Memory B cell (primary cell): Measurements from ENCODE around the gene KCNK17.

ENCODE experiments used
- ATAC-seq: fragments of 150-1000 bp; cut with Tn5 transposase; 2 replicates; pipeline ENCODE4 v1.10.0; 2021; ENCODE audit warnings: low read depth, mild to moderate bottlenecking, moderate library complexity
- DNase-seq, 2 donors: peaks; one replicate each; pipeline ENCODE4 v3.0.0; 2022; ENCODE audit warnings: low spot score in 2 of 2
- H3K27ac Mint-ChIP-seq: one replicate; pipeline ENCODE4 v1.8.0; 2022; ENCODE audit warnings: mild to moderate bottlenecking, moderate library complexity, mixed read lengths
- H3K27me3 Mint-ChIP-seq: one replicate; pipeline ENCODE4 v1.8.0; 2022; ENCODE audit warnings: mixed read lengths
- H3K36me3 Mint-ChIP-seq: one replicate; pipeline ENCODE4 v1.8.0; 2022; ENCODE audit warnings: mild to moderate bottlenecking, mixed read lengths
- H3K4me1 Mint-ChIP-seq: one replicate; pipeline ENCODE4 v1.8.0; 2022; ENCODE audit warnings: mixed read lengths
- H3K4me3 Mint-ChIP-seq: one replicate; pipeline ENCODE4 v1.8.0; 2022; ENCODE audit warnings: mild to moderate bottlenecking, moderate library complexity, mixed read lengths
- H3K9me3 Mint-ChIP-seq: one replicate; pipeline ENCODE4 v1.8.0; 2022; ENCODE audit warnings: mixed read lengths

The KCNK17 gene, protein sequence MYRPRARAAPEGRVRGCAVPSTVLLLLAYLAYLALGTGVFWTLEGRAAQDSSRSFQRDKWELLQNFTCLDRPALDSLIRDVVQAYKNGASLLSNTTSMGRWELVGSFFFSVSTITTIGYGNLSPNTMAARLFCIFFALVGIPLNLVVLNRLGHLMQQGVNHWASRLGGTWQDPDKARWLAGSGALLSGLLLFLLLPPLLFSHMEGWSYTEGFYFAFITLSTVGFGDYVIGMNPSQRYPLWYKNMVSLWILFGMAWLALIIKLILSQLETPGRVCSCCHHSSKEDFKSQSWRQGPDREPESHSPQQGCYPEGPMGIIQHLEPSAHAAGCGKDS

DNA sequence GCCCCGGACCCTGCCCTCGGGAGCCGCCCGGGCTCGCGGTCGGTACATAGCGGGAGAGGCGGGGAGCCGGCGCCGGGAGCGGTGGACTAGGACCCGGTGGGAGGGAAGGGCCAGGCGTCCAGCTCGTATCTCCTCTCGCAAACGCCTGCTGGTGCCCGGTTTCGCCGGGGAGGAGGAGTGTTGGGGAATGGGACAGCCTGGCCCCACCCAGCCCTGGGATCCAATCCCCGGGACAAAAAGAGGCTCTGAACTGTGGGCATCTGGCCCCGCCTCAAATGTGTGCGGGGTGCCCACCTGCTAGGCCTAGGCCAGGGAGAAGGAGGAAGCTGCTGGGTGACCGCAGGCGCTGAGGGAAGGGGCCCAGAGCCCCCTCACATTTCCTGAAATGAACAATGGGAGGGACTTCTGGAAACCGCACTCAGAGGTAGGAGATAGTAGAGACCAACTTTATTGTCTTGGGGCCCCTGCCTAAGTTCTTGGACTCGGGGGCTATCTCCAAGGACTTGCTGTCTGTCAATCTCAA lies at the start of gene KCNK17:
KCNK17 (minus strand) TSS at position 147 of the 523 bp plus-strand sequence; CDS start at position 48, 99 bp downstream.
- no peak for DNase-seq
- peak within 1 kb of the TSS; percentile 43 for H3K4me3 Mint-ChIP-seq
- no peak for ATAC-seq
- H3K27ac Mint-ChIP-seq, result no peak within 1 kb of the TSS
- H3K9me3 Mint-ChIP-seq, result no peaks in the 10 kb centered on the region
- H3K4me1 Mint-ChIP-seq, result peaks cover 5% of the 10 kb centered on the region
- H3K36me3 Mint-ChIP-seq, result no peaks in the 10 kb centered on the region
- peaks cover 24% of the 10 kb centered on the region for H3K27me3 Mint-ChIP-seq

DNA sequence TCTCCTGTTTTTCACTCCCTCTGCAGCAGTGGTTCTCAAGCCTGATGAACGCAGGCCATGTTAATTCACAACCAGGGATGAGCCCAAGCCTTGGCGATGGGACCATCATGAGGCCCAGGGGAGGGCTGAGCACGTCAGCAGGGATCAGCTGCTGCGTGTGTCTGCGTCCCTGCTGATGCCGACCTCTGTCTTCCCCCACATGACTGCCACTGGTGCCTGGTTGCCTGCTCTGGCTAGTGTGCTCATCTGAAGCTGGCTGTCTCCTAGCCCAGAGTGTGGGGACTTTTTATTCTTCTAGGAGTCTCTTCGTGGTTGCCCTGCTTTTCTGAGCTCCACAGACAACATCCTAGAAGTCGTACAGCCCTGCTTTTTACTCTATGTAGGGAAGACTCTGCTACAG lies 49.1 kb upstream of the KCNK17 start:
- Mint-ChIP-seq H3K27ac (no peak overlapping the region), H3K4me3 (no peak overlapping the region), H3K4me1 (peaks cover 7% of the 10 kb centered on the region), H3K27me3 (peaks cover 6% of the 10 kb centered on the region), H3K9me3 (no peaks in the 10 kb centered on the region), H3K36me3 (no peaks in the 10 kb centered on the region)
- ATAC-seq (no peak), DNase-seq (no peak)

DNA sequence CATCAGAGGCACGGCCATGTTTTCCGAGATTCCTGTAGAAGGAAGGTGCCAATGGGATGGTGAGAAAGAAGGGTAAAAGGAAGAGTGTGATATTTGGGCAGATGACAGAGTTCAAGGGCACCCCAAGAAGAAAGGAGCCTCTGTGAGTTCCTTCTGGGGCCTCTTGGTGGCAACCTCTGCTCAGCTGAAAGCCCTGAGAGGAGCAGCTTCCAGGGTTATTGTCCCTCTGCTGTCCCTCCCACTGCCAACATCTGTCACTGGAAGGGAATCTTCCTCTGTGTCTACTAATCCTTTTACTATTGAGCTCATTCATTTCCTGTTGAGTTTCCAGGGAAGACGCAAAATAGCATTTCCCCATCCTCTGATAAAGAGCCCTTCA lies 48.3 kb upstream of the KCNK17 start:
- no peak for ATAC-seq
- Mint-ChIP-seq H3K4me3 (no peak overlapping the region), H3K27me3 (peaks cover 6% of the 10 kb centered on the region), H3K9me3 (no peaks in the 10 kb centered on the region), H3K36me3 (no peaks in the 10 kb centered on the region), H3K4me1 (peaks cover 7% of the 10 kb centered on the region), H3K27ac (no peak overlapping the region)
- DNase-seq, result no peak

DNA sequence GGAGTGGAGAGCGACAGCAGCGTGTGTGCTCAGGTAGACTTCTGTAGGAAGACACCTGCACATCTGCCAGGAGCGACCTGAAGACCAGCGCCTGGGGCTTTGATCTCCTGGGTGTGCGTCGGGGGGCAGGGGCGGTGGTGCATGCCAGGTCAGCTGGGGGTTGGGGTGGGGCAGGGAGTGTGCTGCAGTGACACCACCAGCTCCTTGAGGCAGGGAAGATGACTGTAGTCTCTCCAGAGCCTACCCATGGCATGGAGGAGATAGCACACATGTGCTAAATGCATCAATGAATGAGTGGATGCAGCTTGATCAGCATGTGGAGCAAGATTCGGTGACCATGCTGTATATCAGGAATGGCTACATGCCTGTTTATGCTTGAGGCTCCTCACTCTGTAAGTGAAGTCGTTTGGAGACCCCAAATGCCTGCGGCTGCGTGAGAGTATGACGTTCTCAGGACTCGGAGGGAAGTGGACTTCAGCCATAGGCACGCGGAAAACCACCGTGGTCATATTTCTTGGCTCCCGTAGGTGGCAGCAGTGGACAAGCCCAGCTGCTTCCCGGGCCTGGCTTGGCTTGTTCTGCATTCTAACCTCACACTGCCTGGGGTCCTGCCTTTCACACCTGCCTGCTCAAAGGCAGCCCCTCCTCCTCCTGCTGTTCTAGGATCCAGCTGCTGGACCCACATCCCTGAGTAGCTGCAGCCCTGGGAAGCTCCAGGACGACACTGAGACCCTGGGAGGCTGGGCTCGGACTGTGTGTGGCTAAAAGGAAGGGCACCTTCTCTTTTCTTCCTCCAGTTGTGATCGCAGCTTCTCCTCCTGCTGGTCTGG lies 47.7 kb upstream of the KCNK17 start:
- Mint-ChIP-seq H3K4me1 (peaks cover 7% of the 10 kb centered on the region), H3K27ac (no peak overlapping the region), H3K27me3 (peaks cover 10% of the 10 kb centered on the region), H3K36me3 (no peaks in the 10 kb centered on the region), H3K9me3 (no peaks in the 10 kb centered on the region), H3K4me3 (no peak overlapping the region)
- ATAC-seq (peak; percentile 76), DNase-seq (peak; percentile 37 to 59)

DNA sequence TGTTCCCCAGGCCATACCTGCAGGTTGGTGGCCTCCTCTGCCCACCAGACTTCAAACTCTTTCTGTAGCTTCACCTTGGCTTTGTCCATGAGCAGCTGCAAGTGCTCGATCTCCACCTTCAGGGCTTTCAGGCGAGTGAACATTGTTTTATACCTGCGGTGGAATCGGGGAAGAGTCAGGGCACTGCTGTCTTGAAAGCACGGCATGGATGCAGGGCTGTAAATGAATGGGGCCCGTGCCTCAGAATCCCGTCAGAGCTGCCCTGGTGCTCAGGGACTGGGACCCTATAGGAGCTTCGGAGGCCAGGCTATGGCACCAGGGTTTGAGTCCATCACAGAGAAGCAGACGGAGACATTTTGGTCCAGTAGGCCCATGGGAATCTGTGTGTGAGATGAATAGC lies 46.2 kb upstream of the KCNK17 start:
- Mint-ChIP-seq H3K27me3 (peaks cover 7% of the 10 kb centered on the region), H3K27ac (no peak overlapping the region), H3K4me3 (no peak overlapping the region), H3K4me1 (peaks cover 4% of the 10 kb centered on the region), H3K9me3 (no peaks in the 10 kb centered on the region), H3K36me3 (no peaks in the 10 kb centered on the region)
- ATAC-seq (no peak), DNase-seq (no peak)

DNA sequence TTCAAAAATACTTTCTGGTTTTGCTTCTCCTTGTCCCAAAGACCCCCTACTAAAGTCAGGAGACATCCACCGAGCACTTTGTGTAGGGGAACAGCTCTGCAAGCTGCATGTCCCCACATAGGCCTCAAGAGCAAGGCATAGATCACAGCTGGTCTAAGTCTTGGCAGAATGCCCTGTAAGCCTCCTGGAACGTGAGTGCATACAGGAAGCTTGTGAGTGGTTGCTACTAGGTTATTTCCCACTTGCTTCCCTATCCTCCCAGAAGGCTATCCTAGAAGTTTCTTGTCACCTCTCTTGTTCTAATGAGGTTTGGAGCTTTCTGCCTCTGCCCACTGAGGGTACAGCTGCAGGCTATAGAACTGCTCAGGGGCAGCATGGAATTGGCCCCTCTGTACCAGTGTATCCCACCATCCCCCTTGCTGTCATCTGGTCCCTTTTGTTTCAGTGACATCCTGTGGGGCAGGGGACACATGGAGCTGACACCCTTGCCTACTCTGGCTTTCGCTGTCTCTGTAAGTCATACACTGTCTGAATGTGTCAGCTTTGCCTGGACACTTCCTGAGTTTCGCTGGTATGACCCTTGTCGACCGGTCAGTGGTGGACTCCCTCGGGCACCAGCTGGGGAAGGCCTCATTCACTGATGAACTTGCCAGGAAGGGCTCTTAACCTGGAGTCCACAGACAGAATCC lies 43.9 kb upstream of the KCNK17 start:
- ATAC-seq (no peak), DNase-seq (no peak)
- Mint-ChIP-seq H3K27me3 (peaks cover 5% of the 10 kb centered on the region), H3K27ac (no peak overlapping the region), H3K4me1 (peaks cover 4% of the 10 kb centered on the region), H3K36me3 (no peaks in the 10 kb centered on the region), H3K9me3 (no peaks in the 10 kb centered on the region), H3K4me3 (no peak overlapping the region)

DNA sequence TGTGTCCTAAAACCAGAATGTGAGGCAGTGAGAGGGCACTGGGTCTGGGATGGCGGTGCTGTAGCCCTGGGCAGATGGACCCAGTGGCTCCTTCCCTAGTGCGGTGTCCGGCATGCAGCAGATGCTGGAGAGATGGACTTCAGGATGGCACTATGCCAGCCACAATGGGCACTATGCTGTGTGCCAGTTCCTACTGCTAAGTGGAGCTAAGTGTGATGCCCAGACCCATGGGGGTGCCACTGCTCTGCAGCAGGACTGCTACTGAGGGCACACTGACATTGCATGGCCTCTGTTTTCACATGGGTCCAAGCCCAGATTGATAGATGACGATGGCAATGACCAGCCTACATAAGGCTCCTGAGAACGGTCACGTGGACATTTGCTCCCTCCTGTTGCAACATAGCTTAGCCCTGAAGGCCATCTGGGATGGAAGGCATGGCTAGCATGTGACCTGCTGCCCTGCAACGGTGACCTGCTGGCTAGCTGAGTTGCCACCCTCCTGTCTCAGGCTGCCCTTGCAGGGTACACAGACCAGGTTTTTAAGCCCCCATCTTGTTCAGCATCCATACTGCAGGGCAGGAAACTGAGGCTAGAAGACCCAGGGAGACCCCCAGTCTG lies 39.6 kb upstream of the KCNK17 start:
- no peaks in the 10 kb centered on the region for H3K9me3 Mint-ChIP-seq
- no peaks in the 10 kb centered on the region for H3K4me1 Mint-ChIP-seq
- peaks cover 6% of the 10 kb centered on the region for H3K27me3 Mint-ChIP-seq
- H3K4me3 Mint-ChIP-seq, result no peak overlapping the region
- ATAC-seq (no peak), DNase-seq (no peak)
- no peak overlapping the region for H3K27ac Mint-ChIP-seq
- H3K36me3 Mint-ChIP-seq, result no peaks in the 10 kb centered on the region

DNA sequence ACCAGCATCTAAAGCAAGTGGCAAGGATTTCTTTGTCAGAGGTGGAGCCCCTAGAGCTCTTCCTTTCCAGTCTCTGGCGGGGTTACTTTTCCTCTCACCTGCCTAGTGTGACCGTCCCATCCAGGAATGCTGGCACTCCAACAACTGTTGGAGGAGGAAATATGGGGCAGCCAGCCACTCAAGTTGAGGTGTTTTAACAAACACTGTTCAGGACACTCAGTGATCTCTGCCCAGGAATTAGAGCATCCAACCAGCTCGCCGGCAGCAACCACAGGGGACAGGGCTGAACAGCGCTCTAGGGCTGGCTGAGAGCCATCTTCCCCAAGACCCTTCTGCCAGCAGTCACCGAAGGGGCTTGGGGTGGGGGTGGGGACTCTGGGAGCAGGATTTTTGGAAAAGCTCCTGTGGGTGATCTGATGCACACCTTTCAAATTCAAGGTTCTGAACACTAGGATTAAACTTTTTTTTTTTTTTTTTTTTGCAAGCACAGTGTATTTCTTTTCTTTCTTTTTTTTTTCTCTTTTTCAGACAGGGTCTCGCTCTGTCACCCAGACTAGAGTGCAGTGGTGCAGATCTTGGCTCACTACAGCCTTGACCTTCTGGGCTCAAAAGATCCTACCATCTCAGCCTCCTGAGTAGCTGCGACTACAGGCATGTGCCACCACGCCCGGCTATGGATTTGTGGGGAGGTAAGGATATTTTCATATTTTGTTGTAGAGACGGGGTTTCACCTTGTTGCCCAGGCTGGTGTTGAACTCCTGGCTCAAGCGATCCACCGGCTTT lies 36.7 kb upstream of the KCNK17 start:
- Mint-ChIP-seq H3K27me3 (peaks cover 2% of the 10 kb centered on the region), H3K27ac (no peak overlapping the region), H3K4me3 (no peak overlapping the region), H3K36me3 (no peaks in the 10 kb centered on the region), H3K4me1 (no peaks in the 10 kb centered on the region), H3K9me3 (no peaks in the 10 kb centered on the region)
- no peak for DNase-seq
- ATAC-seq, result no peak

DNA sequence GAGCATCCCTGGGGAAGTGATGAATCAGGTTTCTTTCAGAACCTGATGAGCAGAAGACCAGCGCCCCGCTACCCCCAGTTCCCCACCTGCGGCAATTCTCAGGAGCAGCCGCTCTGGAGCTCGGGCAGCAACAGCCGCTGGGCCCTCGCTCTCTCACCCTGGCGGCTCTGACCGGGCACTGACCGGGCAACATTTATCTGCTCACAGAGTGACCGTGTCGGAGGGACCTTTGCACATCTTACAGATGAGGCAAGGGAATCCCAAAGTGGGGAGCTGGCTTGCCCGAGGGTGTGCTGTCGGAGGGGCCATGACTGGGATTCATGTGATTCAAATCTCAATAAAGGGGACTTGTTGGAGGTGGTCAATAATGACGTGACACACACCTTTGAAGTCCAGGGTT lies 34.5 kb upstream of the KCNK17 start:
- Mint-ChIP-seq H3K27me3 (peaks cover 2% of the 10 kb centered on the region), H3K36me3 (peaks cover 4% of the 10 kb centered on the region), H3K9me3 (peaks cover 2% of the 10 kb centered on the region), H3K4me1 (peaks cover 6% of the 10 kb centered on the region), H3K27ac (no peak overlapping the region), H3K4me3 (no peak overlapping the region)
- DNase-seq, result no peak
- ATAC-seq, result no peak

DNA sequence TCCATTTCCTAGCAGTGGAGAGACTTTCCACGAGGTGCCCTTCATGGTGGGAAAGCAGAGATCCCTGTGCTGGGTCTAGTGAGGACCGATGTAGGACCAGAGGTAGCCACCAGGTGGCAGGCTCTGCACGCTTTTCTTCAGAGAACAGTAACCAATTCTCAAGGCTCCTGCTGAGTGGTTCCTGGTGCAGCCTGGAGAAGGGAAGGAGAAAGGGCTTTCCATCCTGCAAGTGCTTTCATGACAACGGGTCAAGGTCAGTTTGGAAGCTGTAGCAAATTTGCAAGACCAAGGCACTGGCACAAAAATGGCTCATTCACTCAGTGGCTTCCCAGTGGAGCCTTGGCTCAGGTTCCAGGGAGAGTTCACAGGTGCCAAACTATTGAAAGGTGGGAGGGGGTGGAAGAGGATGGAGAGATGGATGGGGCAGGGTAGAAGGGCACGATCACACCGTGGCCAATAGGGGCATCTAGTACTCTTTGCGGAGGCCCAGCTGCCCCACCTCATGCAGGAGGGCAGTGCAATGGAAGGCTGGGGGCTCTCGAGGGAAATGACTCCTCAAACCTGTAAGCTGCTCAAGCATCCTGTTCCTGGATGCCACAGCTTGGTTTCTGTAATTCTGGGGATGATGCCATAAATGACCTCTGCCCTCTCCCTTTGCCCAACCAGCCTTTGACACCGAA lies 33.8 kb upstream of the KCNK17 start:
- Mint-ChIP-seq H3K9me3 (peaks cover 2% of the 10 kb centered on the region), H3K4me3 (no peak overlapping the region), H3K27me3 (peaks cover 2% of the 10 kb centered on the region), H3K36me3 (peaks cover 4% of the 10 kb centered on the region), H3K4me1 (peaks cover 12% of the 10 kb centered on the region), H3K27ac (no peak overlapping the region)
- ATAC-seq (peak; percentile 50), DNase-seq (peak; percentile 35 to 61)

DNA sequence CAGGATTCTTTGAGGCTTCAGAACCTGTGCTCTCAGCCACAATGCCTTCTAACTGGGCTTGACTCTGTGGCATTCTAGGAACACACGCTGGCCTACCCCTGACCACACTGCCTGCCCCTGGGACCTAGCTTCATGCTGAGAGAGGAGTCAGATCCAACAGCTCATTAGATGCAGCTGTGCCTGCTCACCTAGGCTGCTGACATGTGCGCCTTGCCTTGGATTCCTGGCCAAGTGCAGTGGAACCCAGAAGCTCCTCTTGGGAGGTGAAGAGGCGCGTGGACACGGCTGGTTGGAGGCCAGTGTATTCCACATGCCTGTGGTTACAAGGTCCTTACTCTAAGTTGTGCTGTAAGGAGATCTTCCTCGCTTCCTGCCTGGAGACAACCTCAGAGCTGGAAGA lies 33.0 kb upstream of the KCNK17 start:
- DNase-seq (no peak), ATAC-seq (no peak)
- Mint-ChIP-seq H3K27ac (no peak overlapping the region), H3K4me1 (peaks cover 15% of the 10 kb centered on the region), H3K4me3 (no peak overlapping the region), H3K36me3 (peaks cover 4% of the 10 kb centered on the region), H3K27me3 (peaks cover 2% of the 10 kb centered on the region), H3K9me3 (peaks cover 2% of the 10 kb centered on the region)

DNA sequence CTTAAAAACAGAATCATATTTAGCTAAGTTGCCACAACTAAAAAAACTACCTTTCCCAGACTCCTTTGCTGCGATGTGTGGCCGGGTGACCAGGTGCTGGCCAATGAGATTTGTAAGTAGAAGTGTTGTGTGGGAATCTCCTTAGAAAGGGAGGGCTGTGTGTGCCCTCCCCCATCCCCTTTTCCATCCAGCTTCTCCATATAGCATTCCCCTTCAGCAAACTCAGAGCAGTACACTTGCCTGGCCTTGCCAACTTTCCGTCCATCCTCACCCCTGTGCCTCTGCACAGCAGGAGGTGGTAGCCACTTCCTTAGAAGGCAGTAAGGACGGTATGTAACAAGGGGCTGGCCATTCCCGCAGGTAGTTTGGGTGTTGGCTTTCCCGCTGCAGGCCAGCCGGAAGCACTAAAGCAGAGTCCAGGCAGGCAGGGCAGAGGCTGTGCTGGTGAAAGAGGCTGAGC lies 30.6 kb upstream of the KCNK17 start:
- H3K27ac Mint-ChIP-seq, result peak overlapping the region; percentile 53
- peaks cover 2% of the 10 kb centered on the region for H3K9me3 Mint-ChIP-seq
- H3K4me3 Mint-ChIP-seq, result no peak overlapping the region
- DNase-seq (no peak), ATAC-seq (no peak)
- H3K36me3 Mint-ChIP-seq, result peaks cover 4% of the 10 kb centered on the region
- peaks cover 15% of the 10 kb centered on the region for H3K4me1 Mint-ChIP-seq
- H3K27me3 Mint-ChIP-seq, result peaks cover 2% of the 10 kb centered on the region
